ENCODE data around the gene CFAP97D1.

Gene CFAP97D1

GRCh38 chr17:43800736-43801135, 20.5 kb downstream of the CFAP97D1 start:
- no peak for DNase-seq

- no peak for DNase-seq
These were observed 21.6 kb downstream of the CFAP97D1 start for GRCh38 chr17:43801844-43802243.

GRCh38 chr17:43803758-43804157, 23.5 kb downstream of the CFAP97D1 start:
- DNase-seq: no peak

- no peak for DNase-seq
These were observed 24.9 kb downstream of the CFAP97D1 start for GRCh38 chr17:43805117-43805516.

GRCh38 chr17:43808076-43808475, 27.8 kb downstream of the CFAP97D1 start:
- DNase-seq: no peak

GRCh38 chr17:43809121-43809520, 28.9 kb downstream of the CFAP97D1 start:
- no peak for DNase-seq

GRCh38 chr17:43810226-43810715, 30.0 kb downstream of the CFAP97D1 start:
- no peak for DNase-seq

GRCh38 chr17:43810823-43811222, 30.6 kb downstream of the CFAP97D1 start:
- no peak for DNase-seq

GRCh38 chr17:43812396-43813265, 32.4 kb downstream of the CFAP97D1 start:
- DNase-seq: no peak

GRCh38 chr17:43813386-43813785, 33.2 kb downstream of the CFAP97D1 start:
- no peak for DNase-seq

GRCh38 chr17:43814026-43814425, 33.8 kb downstream of the CFAP97D1 start:
- no peak for DNase-seq

- no peak for DNase-seq
These were observed 34.5 kb downstream of the CFAP97D1 start for GRCh38 chr17:43814714-43815113.

- DNase-seq: no peak
These were observed 36.4 kb downstream of the CFAP97D1 start for GRCh38 chr17:43816336-43817320.

GRCh38 chr17:43817826-43818225, 37.6 kb downstream of the CFAP97D1 start:
- DNase-seq: no peak

- no peak for DNase-seq
These were observed 38.7 kb downstream of the CFAP97D1 start for GRCh38 chr17:43818966-43819365.

GRCh38 chr17:43820759-43821158, 40.5 kb downstream of the CFAP97D1 start:
- no peak for DNase-seq

GRCh38 chr17:43822570-43823190, 42.4 kb downstream of the CFAP97D1 start:
- no peak for DNase-seq

GRCh38 chr17:43823350-43824084, 43.3 kb downstream of the CFAP97D1 start:
- DNase-seq: no peak

GRCh38 chr17:43825567-43825966, 45.3 kb downstream of the CFAP97D1 start:
- no peak for DNase-seq

GRCh38 chr17:43826206-43826605, 46.0 kb downstream of the CFAP97D1 start:
- DNase-seq: no peak

- no peak for DNase-seq
These were observed 47.4 kb downstream of the CFAP97D1 start for GRCh38 chr17:43827596-43827995.

GRCh38 chr17:43829738-43830137, 49.5 kb downstream of the CFAP97D1 start:
- DNase-seq: no peak

Measured in activated CD4-positive, alpha-beta T cell treated with anti-CD3 and anti-CD28 coated beads, Interleukin-2, amount 50 U/mL, for 48 hours (primary cell).